Liver (tissue), 3 donors: Measurements from ENCODE around the gene TMEM82.

Source experiments
- EGR1 ChIP-seq, 2 donors: IDR thresholded peaks; 2 replicates each; pipeline ENCODE4 v1.6.1; 2016 to 2018; ENCODE audit warnings: antibody characterized with exemption in 2 of 2, low read depth in 2 of 2
- FOXA1 ChIP-seq: IDR thresholded peaks from 2 replicates; pipeline ENCODE4 v1.6.1; 2016; ENCODE audit warnings: antibody characterized with exemption
- JUND ChIP-seq, 2 donors: IDR thresholded peaks; 2 replicates each; pipeline ENCODE4 v1.6.1; 2016; ENCODE audit warnings: antibody characterized with exemption in 2 of 2
- RAD21 ChIP-seq, 2 donors: IDR thresholded peaks; 2 replicates each; pipeline ENCODE4 v1.6.1; 2016; ENCODE audit warnings: antibody characterized with exemption in 2 of 2, mild to moderate bottlenecking in 2 of 2
- SP1 ChIP-seq: IDR thresholded peaks from 2 replicates; pipeline ENCODE4 v1.6.1; 2018; ENCODE audit warnings: antibody characterized with exemption, mild to moderate bottlenecking
- TAF1 ChIP-seq: conservative IDR thresholded peaks from 2 replicates; pipeline ENCODE4 v1.6.1; 2016; ENCODE audit warnings: antibody characterized with exemption, mild to moderate bottlenecking
- YY1 ChIP-seq: IDR thresholded peaks from 2 replicates; pipeline ENCODE4 v1.6.1; 2016; ENCODE audit warnings: antibody characterized with exemption, mild to moderate bottlenecking
- TF ChIP-seq, protein P1 (sequence below): fragments of 150-350 bp; IDR thresholded peaks from 2 replicates; pipeline ENCODE4 v1.5.1; 2017; ENCODE audit warnings: improper control_type of control experiment, low read depth, low read length; ENCODE audit not compliant: missing input control
- donor health status: healthy.
- donor health status: healthy.

- TF ChIP-seq SP1 (no peak), EGR1 (IDR thresholded peaks at IDR 0.05; ENCODE audit: low read depth in 2 of 2) (no peak), YY1 (no peak), TAF1 (no peak), FOXA1 (no peak), JUND (IDR thresholded peaks at IDR 0.05) (no peak), RAD21 (IDR thresholded peaks at IDR 0.05) (no peak)
- TF ChIP-seq, protein P1, sequence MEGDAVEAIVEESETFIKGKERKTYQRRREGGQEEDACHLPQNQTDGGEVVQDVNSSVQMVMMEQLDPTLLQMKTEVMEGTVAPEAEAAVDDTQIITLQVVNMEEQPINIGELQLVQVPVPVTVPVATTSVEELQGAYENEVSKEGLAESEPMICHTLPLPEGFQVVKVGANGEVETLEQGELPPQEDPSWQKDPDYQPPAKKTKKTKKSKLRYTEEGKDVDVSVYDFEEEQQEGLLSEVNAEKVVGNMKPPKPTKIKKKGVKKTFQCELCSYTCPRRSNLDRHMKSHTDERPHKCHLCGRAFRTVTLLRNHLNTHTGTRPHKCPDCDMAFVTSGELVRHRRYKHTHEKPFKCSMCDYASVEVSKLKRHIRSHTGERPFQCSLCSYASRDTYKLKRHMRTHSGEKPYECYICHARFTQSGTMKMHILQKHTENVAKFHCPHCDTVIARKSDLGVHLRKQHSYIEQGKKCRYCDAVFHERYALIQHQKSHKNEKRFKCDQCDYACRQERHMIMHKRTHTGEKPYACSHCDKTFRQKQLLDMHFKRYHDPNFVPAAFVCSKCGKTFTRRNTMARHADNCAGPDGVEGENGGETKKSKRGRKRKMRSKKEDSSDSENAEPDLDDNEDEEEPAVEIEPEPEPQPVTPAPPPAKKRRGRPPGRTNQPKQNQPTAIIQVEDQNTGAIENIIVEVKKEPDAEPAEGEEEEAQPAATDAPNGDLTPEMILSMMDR = no peak
These were observed 11.4 kb upstream of the TMEM82 start for GRCh38 chr1:15730936-15731335.
